ENCODE measurements around the gene NWD2. TPM values are rescaled to one million over a fixed set of nuclear protein-coding genes. Genes with fewer than 3 reads are reported as not detected.
"Not testable (repeated sequence)": the region's sequence is repeated elsewhere in the genome, so short reads cannot be mapped to it uniquely, and the experiment has no call there.

NWD2 gene
- total RNA-seq, 1 donor from 2014 or later = not detected

GRCh38 chr4:37400241-37400881, 155.8 kb downstream of the NWD2 start:
- no peak for TF ChIP-seq CTCF (conservative IDR thresholded peaks at IDR 0.05; ENCODE audit: low read depth, low read length)
- no peak overlapping the region for H3K4me3 ChIP-seq (ENCODE audit: low read depth, low read length)

GRCh38 chr4:37407938-37408826, 163.6 kb downstream of the NWD2 start:
- DNase-seq (ENCODE audit: low read depth); H3K4me3 ChIP-seq (ENCODE audit: low read depth, low read length): not testable (repeated sequence)

More at GRCh38 chr4:37400241-37400881, 155.8 kb downstream of the NWD2 start:
- DNase-seq (ENCODE audit: low read depth) = no peak

- not testable (repeated sequence) for H3K4me3 ChIP-seq (ENCODE audit: low read depth, low read length); DNase-seq (ENCODE audit: low read depth)
Measured at GRCh38 chr4:37413612-37414011, 169.1 kb downstream of the NWD2 start.

- H3K4me3 ChIP-seq (ENCODE audit: low read depth, low read length) = no peak overlapping the region
- no peak for TF ChIP-seq CTCF (conservative IDR thresholded peaks at IDR 0.05; ENCODE audit: low read depth, low read length)
- no peak for DNase-seq (ENCODE audit: low read depth)
Measured at GRCh38 chr4:37415845-37416369, 171.4 kb downstream of the NWD2 start.

- TF ChIP-seq CTCF (conservative IDR thresholded peaks at IDR 0.05; ENCODE audit: low read depth, low read length) = no peak
- no peak for DNase-seq (ENCODE audit: low read depth)
- H3K4me3 ChIP-seq (ENCODE audit: low read depth, low read length) = no peak overlapping the region
Measured at GRCh38 chr4:37421614-37422013, 177.1 kb downstream of the NWD2 start.

- no peak for TF ChIP-seq CTCF (conservative IDR thresholded peaks at IDR 0.05; ENCODE audit: low read depth, low read length)
Measured at GRCh38 chr4:37422102-37422501, 177.6 kb downstream of the NWD2 start.

GRCh38 chr4:37422638-37423037, 178.1 kb downstream of the NWD2 start:
- no peak for DNase-seq (ENCODE audit: low read depth)
- TF ChIP-seq CTCF (conservative IDR thresholded peaks at IDR 0.05; ENCODE audit: low read depth, low read length) = no peak
- no peak overlapping the region for H3K4me3 ChIP-seq (ENCODE audit: low read depth, low read length)

More at GRCh38 chr4:37422102-37422501, 177.6 kb downstream of the NWD2 start:
- H3K4me3 ChIP-seq (ENCODE audit: low read depth, low read length) = no peak overlapping the region
- no peak for DNase-seq (ENCODE audit: low read depth)

Measured in epithelial cell of proximal tubule (primary cell).